ENCODE results near the gene ZNF454.

ZNF454 gene

GRCh38 chr5:178940569-178941360 is at the start of gene ZNF454:
Gene ZNF454 (plus strand): TSS chr5:178941198. CDS start chr5:178942792, 1,594 bp downstream.
- no peak for DNase-seq

DNA sequence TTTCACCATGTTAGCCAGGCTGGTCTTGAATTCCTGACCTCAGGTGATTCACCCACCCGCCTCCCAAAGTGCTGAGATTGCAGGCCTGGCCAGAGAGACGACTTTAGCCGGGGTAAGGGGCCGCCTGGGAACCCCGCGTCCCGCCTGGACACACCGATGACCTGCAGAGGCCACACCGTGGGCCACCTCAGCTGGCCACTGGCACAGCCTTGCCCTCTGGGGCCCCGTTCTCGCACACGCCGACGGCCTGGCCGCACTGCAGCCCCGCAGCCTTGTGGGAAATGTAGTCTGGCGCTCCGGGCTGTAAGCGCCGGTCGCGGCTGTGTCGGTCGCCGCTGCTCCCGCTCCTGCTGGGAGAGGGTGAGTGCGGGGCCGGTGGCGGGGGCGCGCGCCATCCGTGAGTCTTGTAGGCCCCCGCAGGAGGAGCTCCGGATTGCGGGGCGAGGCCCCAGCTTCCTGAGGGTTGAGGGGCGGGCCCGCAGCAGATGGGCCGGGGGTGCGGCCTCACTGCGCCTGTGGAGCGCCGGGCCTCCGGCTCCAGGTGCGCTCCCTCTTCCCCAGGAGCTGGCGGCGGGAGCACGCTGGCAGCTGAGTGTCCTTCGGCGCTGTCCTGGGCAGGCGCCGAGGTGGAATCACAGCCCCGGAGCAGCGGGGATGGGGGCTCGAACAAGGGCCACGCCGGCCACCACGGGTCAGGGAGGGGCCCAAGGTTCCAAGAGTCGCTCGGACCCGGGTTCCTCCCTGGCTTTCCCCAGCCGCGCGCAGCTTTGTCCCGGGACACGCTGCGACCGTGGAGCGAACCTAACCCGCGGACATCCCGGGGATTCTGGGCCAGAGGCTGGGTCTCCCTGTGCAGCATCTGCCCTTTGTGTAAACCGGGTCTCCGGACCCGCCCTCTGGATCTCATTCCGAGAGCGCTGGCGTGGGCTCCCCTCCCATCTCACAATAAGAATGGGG is 45.1 kb upstream of the ZNF454 start, which contains the start of gene ZFP2:
TSS of gene ZFP2 (plus strand) at position 299 of the 957 bp plus-strand sequence. CDS start 35,401 bp downstream, outside the sequence.
- DNase-seq, result peak; percentile 88

DNA sequence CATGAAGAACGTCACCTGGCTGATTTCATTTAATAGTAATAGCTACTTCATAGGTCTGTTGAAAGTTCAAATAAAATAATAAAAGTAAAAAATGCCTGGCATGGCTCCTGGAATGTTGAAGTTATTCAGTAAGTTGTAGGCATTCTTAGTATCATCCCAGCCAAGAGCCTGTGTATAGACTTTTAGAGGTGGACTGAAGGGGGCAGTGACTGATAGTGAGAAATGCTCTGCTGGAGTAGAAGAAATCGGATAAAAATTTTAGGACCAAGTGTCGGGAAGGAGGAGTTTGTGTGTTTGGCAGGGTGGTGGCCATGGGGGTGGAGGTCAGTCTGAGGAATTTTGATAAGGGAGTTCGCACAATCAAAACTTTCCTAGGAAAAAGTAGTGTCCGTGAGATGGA is 41.7 kb upstream of the ZNF454 start:
- DNase-seq, result no peak

DNA sequence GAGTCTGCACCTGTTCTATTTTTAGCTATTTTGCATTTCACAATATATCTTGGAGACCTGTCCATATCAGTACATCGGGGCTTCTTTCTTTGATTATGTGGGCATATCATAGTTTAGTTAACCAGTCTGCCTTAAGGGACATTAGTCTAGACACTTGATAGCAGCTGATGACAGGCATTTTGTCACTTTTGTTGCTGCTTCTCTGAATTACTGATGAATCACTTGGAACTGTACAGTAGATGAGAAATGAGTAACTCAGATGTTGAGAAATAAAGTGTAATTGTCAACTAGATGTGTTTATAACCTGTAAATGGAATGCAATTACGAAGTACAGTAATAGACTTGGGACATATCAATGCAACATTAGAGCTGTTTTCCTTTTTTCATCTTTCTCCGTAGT is 38.1 kb upstream of the ZNF454 start:
- no peak for DNase-seq

DNA sequence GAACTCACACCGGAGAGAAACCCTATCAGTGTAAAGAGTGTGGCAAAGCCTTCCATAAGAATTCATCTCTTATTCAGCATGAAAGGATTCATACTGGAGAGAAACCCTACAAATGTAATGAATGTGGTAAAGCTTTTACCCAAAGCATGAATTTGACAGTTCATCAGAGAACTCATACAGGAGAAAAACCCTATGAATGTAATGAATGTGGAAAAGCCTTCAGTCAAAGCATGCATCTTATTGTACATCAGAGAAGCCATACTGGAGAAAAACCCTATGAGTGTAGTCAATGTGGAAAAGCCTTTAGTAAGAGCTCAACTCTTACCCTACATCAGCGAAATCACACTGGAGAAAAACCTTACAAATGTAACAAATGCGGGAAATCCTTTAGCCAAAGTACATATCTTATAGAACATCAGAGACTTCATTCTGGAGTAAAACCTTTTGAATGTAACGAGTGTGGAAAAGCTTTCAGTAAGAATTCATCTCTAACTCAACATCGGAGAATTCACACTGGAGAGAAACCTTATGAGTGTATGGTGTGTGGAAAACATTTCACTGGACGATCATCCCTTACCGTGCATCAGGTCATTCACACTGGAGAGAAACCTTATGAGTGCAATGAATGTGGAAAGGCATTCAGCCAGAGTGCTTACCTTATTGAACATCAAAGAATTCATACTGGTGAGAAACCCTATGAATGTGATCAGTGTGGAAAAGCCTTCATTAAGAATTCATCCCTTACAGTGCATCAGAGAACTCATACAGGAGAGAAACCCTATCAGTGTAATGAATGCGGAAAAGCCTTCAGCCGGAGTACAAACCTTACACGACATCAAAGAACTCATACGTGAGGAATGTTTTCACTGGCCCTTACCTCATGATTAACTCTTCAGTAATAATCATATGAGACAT is 8.9 kb upstream of the ZNF454 start:
- no peak for DNase-seq

GRCh38 chr5:178941361-178941760 is 363 bp downstream of the ZNF454 start:
- DNase-seq, result no peak

DNA sequence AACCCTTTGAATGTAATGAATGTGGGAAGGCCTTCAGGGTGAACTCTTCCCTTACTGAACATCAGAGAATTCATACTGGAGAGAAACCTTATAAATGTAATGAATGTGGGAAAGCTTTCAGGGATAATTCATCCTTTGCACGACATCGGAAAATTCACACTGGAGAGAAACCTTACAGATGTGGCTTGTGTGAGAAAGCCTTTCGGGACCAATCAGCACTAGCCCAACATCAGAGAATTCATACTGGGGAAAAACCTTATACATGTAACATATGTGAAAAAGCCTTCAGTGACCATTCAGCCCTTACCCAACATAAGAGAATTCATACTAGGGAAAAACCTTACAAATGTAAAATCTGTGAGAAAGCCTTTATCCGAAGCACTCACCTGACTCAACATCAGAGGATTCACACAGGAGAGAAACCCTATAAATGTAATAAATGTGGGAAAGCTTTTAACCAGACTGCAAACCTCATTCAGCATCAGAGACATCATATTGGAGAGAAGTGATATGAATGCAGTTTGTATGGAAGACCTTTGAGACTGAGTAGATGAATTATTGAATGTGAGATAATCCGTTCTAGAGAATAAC is 24.6 kb downstream of the ZNF454 start:
- no peak for DNase-seq

- DNase-seq, result no peak
Measured at GRCh38 chr5:178981381-178981780, 40.4 kb downstream of the ZNF454 start.

- DNase-seq, result no peak
Measured at GRCh38 chr5:178982941-178983340, 41.9 kb downstream of the ZNF454 start.

DNA sequence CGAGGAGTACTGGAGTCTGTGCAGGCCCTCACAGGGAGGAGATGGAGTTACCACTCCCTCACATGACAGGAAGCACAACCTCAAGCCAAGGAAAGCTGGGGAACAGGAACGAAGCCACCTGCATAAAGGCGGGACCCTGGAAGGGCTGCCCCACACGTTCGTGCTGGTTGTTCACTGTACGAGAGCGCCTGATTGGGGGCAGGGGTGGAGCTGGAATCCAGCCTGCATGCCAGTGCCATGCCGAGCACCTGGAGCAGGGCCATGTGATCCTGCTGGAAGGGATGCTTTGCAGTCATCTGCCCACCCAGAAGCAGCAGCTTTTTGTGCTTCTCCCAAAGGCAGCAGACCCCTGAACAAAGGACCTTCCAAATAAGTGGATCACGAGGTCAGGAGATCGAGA is 42.7 kb downstream of the ZNF454 start:
- no peak for DNase-seq

DNA sequence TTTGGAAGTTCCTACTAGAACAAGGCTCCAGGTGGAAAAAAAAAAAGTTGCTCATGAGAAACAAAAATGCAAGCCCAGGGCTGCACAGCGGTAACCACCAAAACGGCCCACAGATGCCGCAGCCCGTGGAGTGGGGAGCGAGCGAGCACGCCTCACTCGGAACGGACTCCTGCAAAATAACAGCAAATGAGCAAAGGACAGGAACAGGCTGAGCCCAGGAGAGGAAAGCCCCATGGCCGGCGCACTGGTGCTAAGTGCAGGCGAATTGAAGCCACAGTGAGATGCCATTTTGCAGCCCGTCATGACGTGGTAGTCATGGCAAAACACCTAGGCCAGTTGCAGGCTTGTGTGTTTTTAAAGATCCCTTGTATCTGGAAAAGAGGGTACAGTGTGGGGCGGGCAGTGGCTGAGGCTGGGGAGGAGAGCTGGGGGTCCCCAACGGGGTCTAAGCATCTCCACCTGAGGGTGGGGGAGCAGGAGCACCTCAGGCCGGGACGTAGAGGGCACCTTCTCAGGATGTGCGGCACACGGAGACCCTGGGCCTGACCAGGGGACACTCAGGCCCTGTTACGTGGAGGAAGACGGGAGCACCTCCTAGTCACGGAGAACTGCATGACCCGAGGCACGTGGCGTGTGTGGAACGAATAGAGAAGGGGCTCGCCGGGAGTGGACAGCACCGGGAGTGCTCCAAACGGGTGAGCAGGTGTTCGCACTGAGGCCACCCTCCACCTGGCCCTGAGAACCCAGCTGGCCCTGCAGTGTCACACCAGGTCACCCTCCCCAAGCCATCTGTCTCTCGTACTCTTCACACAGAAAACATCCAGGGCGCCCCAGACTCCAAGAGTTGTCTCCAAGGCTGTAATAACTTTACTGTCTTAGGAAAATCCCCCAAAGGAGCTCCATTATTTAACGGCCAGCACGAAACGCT is 43.4 kb downstream of the ZNF454 start:
- DNase-seq, result no peak

GRCh38 chr5:178986326-178986960 is 45.4 kb downstream of the ZNF454 start:
- DNase-seq, result no peak

DNA sequence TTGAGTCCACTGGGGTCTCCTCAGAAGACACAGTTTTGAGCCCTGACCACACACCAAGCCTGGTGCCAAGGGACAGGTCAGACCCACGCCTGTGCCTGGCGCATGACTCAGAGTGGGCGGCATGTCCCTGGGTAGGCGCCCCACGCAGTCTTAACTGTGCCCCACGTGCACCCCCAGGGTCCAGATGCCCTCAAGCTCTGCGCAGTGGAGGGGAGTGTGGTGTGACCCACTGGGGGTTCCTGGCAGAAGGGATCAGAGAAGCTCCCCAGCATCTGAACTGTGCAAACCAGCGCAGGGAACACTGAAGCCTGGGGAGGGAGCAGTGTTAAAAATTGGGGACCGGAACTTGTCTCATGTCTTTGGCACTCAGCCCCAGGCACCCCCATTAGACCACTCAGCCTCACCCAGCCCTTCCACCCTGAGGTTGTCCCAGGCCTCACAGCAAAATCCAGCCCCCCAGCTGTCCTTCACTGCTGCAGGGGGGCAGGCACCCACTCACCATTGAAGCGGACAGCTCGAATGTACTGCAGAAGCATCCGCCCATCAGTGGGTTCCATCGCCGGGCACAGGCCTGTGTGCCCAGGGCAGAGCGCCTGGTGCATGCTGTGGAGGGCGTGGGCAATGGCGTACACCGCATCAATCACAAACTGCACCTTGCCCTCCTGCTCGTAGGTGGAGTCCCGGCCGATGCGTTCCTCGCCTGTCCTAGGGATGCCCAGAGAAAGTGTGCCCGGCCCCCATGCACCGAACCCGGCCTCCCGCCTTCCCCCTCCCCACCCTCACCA is 47.6 kb downstream of the ZNF454 start:
- DNase-seq, result no peak

GRCh38 chr5:178989311-178989710 is 48.3 kb downstream of the ZNF454 start:
- DNase-seq, result no peak

DNA sequence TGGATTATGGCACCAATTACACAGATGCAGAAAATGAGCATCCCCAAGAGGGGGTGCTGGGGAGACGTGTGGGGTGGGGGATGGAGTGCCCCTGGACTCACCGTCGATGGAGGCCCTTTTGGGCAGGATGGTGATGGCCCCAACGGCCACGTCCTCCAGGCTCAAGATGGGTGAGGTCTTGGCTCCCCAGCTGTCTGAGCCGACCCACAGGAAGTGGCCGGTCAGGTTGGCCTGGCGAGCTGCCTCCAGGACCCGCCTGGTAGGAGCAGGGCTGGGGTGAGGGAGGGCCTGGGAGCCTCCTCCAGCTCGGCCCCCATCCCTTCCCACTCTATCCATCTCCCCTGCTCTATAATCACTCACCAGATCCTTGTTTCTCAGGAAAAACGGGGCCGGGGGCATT is 49.5 kb downstream of the ZNF454 start:
- DNase-seq, result no peak

- no peak for DNase-seq
Measured at GRCh38 chr5:178991190-178992145, 50.5 kb downstream of the ZNF454 start.

DNA sequence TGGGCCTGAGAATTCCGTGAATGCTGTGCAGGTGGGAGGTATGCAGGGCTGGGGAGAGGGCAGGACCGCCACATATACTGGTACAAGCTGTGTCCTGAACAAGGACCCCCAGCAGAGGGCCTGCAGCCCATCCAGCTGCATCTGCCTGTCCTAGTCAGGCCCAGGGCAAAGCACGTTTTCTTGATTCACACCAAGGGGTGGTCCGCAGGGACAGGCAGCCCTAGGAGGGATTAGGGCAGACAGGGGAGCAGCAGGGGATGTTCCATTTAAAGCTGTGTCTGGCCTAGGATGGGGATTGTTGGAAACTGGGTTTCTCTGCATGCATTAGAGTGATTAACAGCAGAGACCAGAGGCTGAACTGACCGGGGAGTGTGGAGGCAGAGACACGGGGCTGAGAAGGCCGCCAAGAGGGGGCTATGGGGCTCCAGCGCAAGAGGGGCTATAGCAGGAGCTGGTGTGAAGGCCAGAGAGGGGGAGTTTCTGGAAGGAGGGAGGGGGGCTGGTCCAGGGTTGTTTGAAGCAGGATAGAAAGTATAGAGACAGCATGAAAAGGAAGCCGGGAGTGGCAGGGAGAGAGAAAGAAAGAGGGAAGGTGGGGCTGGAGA is 51.4 kb downstream of the ZNF454 start:
- DNase-seq, result no peak

DNA sequence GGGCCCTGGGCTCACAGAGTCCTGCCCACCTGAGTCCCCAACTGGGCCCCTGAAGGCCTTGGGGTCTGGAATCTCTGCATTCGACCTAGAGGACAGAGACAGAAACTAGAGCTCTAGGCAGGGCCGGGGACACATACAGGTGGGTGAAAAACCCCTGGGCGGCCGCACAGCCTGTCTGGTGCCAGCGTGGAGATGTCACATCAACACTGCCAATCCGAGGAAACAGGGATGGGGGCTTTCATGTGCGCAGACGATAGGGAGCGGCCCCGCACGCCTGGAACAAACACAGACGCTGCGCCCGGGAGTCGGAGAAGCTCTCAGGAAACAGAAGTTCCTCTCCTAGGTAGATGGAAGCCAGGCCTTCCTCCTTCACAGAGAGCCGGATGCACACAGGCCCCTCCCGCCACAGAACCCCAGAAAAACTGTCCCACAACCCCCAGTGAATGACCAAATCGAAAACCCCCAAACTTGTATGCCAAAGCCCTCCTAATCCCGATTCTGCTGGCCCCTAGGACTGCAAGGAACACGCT is 52.3 kb downstream of the ZNF454 start:
- DNase-seq, result no peak
